HG02759 (cell line): ENCODE measurements around the gene DNASE1L2.
A peak's percentile ranks its signal among the peaks of the same experiment; 100 is the strongest.
"Not testable (repeated sequence)": the region's sequence is repeated elsewhere in the genome, so short reads cannot be mapped to it uniquely, and the experiment has no call there.

Experiments used
- ATAC-seq: cut with Tn5 transposase; IDR thresholded peaks from one replicate; pipeline ENCODE4 v1.9.1; 2021; ENCODE audit warnings: mild to moderate bottlenecking, moderate library complexity; ENCODE audit not compliant: unreplicated experiment

Gene DNASE1L2

DNA sequence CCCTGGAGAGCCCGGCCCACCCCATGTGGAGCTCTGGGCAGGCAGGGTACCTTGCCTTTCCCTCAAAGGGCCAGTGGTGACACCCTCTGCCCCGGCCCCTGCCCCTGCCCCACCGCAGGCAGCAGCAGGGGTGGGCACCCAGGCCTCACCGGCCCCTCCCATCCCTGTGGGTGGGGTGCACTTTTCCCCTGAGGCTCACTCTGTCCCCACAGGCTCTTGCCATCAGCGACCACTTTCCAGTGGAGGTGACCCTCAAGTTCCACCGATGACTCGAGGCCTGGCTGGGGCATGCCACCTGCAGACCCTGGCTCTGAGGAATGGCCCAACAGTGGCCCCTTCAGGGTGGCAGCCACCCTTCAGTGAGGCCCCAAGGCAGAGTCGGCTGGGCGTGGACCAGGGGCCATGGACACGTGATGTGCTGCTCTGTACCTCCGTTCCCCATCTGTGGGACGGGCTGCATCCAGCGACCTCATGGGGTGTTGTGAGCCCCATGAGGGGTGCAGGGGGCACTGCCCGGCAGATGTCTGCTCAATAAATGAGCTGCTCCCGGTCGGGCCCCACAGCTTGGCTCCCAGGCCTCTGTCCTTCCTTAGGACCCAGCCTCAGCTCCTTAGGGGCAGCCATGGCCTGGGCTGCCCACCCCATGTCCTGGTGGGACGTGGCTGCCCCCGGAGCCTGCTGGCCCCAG, 2.0 kb downstream of the DNASE1L2 start:
- no peak for ATAC-seq

DNA sequence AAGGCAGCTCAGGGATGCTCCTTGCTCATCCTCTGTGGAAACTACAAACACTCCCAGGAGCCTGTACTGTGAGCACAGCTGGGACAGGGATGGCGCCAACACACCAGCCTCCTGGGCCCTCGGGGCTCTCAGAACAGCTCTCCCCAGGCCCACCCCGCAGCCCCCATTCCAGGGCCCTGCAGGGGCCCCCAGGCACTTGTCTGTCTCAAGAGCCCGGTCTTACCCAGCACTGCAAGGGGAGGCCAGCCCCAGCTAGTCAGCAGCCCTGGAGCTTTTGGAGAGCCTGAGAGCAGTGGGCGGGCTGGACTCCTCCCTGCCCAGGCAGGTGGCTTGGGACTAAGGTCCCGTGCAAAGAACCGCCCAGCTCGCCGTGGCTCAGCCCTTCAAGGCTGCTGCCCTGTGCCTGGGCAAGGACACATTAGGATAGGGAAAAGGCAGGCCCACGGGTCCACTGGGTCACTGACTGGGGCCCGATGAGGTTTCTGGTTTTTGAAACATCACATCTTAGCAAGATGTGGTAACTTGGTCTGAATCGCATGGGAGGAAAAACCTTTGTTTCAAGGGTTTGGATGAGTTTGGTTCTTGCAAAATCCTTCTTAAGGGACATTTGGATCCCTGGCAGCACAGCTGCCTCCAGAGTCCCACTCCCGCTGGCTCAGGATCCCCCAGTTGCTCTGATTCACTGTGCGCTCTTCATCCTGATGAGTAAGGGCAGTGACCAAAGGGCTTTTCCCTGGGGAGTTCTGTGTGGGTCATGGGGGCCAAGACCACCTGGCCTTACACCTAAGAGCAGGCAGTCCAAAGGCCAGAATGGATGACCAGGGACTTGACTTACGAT, 2.8 kb downstream of the DNASE1L2 start:
- no peak for ATAC-seq

DNA sequence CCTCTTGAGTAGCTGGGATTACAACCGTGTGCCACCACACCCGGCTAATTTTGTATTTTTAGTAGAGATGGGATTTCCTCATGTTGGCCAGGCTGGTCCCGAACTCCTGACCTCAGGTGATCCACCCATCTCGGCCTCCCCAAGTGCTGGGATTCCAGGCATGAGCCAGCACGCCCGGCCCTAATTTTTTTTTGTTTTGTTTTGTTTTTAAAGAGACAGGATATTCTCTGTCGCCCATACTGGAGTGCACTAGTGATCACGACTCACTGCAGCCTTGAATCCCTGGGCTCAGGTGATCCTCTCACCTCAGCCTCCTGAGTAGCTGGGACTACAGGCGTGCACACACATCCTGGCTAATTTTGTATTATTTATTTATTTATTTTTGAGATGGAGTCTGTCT, 4.1 kb downstream of the DNASE1L2 start:
- not testable (repeated sequence) for ATAC-seq

DNA sequence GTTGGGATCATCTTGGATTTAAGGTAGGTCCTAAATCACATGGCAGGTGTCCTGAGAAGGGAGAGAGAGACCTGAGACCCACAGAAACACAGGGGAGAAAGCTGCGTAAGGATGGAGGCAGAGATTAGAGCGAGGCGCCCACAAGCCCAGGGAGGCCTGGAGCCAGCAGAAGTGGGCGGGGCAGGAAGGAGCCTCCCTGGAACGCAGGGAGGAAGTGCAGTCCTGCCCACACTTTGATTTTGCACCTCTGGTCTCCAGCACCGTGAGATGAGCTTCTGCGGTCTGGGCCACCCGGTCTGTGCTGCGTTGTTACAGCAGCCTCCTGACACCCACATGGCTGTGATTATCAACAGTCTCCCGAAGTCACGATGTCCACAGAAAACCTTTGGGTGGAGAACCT, 6.4 kb downstream of the DNASE1L2 start:
- ATAC-seq: no peak

DNA sequence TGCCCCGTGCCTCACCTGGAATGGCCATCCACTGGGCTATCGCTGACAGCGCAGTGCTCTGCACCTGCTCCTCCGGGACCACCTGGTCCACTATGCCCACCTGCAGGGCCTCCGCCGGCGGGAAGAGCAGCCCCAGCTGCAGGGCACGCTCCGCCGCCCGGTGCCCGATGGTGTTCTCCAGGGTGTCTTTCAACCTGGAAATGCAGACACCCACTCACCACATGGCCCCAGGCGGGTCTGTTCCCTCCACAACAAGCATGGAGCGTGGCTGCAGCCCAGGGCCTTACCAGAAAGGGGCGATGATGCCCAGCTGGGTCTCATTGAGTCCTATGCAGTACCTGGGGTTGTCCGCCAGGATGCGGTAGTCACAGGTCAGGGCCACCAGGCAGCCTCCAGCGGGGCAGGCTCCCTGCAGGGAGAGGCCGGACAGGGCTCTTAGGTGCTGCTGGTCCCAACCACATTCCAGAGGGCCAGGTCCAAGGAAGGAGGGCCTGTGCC, 6.8 kb downstream of the DNASE1L2 start:
- no peak for ATAC-seq

DNA sequence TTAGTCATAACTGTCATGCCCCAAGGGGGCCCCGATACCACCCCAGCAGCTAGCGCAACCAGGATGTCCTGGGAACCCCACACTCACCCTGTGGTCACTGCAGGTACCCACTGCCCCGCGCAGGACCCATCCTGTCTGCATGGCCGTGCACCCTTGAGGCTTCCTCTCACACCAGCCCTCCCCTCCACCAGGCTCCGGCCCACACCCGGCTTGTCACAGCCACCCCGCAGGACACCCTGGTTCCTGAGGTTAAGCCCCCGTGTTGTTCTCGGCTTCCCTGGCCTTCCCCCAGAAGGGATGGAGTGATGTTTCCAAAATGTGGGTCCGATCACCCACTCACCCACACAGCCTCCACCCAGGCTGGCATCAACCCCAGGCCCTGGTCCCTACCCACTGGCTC, 7.5 kb downstream of the DNASE1L2 start:
- ATAC-seq: no peak

DNA sequence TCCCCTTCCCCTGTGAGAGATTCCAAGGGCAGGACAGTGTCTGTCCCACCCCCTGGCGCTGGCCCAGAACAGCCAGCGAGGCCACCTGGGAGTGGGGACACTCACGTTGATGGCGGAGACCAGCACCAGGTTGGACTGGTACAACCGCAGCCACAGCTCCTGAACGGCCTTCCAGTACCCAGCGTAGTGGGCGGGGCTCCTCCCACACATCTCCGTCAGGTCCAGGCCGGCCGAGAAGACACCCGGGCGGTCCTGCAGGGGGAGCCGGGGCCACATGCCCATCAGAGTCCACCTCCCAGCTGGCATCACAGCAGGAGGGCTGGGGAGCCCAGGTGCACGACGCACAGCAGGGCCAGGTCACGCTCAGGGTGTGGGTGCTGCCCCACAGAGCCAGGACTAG, 8.1 kb downstream of the DNASE1L2 start:
- ATAC-seq: no peak

DNA sequence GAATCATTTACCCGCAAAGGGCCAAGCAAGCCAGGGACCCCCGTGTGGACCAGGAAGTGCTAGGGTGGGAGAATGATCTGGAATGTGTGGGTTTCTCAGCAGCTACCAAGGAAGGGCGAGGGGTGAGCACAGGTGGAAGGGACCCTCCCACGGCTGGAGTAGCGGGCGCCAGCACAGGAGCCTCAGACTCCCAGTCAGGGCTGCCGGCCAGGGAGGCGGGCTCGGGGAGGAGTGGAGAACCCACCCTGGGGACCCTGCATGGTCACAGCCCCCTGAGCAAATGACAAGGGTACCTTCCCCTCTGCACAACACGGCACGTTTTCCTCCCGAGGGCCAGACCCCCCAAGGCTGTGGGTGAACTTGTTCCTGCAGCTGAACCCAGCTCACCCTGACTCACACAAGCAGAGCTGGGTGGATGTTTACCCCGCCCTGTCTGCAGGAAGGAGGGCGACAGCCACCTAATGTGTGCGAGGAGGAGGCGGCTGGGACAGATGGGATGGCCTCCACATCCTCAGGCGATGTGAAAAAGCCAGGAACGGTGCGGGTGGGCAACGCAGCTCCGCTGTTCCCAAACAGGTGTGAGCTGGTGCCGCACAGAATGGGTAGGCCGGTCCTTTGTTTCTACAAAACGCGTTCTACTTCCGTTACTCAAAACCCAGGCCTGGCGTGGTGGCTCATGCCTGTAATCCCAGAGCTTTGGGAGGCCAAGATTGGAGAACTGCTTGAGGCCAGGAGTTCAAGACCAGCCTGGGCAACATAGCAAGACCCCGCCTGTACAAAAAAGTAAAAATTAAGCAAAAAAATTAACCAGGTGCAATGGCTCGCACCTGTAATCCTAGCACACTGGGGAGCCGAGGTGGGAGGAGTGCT, 8.9 kb downstream of the DNASE1L2 start:
- ATAC-seq: no peak

DNA sequence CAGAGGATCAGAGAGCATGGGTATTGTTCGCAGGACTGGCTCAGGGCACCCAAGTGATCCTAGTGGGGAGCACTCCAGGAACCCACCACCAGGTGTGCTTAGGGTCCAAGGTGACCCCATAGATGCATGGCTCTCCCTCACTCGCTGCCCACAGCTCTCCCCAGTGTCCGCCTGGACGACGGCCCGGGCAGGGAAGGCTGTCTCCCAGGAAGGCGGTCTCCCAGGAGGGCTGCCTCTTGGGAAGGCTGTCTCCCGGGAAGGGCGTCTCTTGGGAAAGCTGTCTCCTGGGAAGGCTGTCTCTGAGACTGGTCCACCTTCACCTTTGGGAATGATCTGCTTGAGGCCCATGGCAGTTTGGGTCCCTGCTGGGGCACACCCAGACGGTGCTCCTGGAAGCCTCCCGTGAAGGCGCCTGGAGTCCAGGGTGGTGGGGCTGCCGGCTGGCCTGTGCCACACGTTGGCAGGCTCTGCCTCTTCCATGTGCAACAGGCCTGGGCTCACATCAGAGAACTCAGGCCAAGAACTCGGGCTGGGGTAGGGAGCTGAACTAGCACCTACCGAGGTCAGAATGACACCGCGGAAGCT, 10.1 kb downstream of the DNASE1L2 start:
- ATAC-seq: no peak

DNA sequence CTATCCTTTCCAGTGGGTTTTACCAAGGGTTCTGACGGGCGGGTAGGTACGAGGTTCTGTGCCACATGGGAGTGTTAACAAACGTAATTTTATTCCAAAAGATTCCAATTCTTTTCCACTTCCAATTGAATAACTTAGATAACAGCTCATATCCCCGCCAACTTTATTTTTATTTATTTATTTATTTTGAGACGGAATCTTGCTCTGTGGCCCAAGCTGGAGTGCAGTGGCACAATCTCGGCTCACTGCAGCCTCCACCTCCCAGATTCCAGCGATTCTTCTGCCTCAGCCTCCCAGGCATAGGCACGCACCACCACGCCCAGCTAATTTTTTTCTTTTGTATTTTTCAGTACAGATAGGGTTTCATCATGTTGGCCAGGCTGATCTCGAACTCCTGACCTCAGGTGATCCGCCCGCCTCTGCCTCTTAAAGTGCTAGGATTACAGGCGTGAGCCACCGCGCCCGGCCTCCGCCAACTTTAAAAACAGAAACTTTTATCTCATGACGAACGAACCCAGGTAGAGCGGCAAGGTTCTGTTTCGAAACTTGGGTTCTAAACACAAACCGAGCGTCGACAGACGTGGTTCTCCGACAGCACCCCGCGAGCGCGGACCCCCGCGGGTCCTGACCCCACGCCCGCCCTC, 14.5 kb downstream of the DNASE1L2 start:
- ATAC-seq: no peak

DNA sequence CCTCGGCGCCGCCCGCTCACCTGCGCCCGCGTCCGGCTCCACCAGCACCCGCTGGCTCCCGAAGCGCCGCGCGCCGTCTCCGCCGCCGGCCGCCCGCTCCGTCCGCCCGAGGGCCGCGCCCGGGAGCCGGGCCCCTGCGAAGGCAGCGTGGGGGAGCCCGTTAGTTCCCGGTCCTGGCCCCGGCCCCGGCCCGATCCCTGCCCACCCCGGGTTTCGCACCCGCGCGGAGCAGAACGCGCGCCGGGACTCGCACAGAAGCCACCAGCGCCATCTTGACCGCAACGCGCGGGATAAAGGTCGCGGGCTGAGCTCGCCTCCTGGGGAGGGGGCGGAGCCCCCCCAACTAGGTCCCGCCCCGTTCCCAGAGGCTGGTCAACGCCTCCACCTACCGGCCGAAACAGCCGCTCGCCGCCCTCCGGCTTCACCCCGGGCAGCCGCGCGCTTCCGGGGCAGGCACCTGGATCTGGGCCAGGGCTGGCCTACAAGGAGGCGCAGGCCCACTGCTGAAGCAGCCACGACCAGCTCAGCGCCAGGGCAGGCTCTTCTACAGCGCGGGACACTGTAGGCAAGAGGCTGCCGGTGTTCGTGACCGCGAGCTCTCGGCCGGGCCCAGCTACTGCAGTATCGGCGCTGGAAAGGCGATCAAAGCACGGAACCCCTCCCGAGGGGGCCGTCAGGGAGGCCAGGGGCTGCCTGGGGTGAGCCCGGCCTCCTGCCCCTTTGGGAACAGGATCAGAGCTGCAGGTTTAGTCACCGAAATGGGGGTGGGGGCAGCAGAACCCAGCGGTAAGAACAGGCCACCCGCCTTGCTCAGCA, 15.3 kb downstream of the DNASE1L2 start, which contains the start of gene ECI1:
TSS of gene ECI1 (minus strand) at position 292 of the 816 bp plus-strand sequence. CDS start at position 271, 21 bp downstream.
- ATAC-seq: peak; percentile 91

DNA sequence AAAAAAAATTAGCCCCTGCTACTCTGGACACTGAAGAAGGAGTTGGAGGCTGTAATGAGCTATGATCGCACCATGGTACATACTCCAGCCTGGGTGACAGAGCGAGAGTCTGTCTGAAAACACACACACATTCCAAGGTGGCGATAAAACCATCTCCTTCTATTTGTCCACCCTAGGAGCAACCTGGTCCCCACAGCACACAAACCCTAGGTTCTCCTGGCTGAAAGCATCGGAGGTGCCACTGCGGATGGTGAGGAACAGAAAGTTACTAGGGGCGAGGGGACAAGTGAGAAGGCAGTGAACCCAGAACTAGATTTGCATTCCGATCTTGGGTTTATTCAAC, 16.5 kb downstream of the DNASE1L2 start:
- ATAC-seq: no peak

DNA sequence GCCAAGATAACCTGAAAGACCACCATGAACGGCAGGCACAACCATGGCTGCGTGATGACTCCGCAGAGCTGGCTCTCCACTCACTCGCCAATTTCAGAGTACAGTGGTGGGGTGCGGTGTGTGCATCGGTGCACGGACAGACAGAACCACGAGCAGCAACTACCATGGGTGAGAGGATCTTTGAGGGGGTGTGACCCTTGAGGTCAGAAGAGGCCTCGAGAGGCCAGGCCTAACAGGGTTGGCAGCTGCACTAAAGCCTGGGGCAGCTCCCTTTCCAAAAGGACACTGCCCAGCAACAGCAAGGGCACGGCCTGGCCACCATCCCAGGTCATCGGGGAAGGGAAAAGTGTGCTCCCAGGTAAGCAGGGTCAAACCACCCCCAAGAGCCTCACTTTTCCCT, 17.0 kb downstream of the DNASE1L2 start:
- no peak for ATAC-seq

DNA sequence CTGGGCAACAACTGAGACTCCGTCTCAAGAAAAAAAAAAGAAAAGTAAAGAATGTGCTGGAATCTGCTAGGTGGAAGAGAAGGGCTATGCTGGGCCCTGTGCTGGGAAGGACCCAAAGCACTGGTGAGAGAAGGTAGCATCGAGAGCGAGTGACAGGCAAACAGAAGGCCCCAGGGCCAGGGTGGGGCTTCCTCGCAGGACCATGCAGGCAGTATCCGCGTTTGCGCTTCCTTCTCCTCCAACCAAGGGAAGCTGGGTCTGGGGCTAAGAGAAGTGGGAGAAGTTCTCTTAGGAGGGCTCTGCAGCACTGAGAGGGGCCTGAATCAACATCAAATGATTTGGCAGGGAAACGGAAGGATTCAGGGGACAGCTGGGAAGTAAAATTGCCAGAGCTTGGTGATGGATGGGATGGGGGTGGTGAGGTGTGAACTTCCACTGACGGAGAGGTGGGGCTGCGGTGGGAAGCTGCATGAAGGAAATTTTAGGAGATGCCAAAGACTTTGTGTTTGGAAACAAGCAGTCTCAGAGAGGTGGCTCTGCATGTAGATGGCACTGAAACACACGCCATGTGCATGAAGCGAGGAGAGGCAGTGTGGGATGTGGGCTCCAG, 20.4 kb downstream of the DNASE1L2 start:
- no peak for ATAC-seq

DNA sequence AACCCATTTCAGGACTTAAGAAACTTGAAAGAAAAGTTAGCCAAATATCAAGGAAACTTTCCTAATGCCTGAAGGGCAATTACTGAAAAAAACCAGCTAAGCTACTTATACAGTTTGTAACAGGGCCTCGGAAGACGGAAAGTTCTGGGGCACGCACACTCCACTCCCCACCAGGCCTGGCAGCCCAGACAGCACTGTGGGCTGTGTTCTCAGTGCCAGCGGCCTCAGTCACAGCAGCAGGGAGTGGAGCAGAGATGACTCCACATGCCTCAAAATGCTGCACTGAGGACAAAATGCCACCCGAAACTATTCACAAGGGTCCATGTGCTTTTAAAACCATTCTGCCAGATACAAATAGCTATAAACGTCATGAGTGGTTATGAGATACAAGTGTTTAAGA, 21.5 kb downstream of the DNASE1L2 start:
- no peak for ATAC-seq

DNA sequence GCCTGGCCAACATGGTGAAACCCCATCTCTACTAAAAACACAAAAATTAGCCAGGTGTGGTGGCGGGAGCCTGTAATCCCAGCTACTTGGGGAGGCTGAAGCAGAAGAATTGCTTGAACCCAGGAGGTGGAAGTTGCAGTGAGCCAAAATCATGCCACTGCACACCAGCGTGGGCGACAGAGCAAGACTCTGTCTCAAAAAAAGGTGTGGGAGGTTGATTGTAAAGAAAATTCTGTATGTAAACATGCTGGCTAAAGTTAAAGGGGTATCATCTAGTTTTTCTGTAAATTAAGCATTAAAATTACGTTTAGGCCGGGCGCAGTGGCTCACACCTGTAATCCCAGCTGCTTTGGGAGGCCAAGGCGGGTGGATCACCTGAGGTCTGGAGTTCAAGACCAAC, 22.3 kb downstream of the DNASE1L2 start:
- not testable (repeated sequence) for ATAC-seq

DNA sequence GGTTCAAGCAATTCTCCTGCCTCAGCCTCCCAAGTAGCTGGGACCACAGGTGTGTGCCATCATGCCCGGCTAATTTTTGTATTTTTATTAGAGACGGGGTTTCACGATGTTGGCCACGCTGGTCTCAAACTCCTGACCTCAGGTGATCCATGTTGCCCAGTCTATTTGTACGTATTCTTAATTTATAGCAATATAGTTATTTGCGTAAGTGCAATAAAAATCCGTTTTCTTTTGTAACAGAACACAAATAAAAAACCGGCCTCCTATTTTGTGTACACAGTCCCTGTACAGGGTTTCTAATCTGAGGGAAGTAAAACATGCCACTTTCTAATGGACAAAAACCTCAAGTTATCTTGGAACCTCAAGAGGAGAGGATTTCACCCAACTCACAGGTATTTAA, 24.0 kb downstream of the DNASE1L2 start:
- ATAC-seq: no peak

DNA sequence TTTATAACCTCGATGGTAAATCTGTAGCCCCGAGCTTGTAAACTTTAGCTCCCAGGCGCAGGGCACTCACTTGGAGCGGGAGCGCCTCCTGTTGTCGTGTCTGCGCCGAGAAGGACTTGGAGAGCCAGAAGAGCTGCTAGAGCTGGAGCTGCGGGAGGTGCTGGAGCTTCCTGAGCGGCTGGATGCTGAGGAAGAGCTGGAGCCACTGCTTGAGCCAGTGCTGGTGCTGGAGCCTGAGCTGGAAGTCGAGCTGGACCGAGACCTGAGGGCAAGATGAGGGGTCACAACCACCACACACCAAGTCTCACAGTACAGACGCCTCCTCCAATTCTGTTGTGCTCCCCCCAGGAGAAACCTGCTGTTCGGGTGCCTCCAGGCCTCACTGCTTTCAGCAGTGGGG, 26.8 kb downstream of the DNASE1L2 start:
- not testable (repeated sequence) for ATAC-seq

DNA sequence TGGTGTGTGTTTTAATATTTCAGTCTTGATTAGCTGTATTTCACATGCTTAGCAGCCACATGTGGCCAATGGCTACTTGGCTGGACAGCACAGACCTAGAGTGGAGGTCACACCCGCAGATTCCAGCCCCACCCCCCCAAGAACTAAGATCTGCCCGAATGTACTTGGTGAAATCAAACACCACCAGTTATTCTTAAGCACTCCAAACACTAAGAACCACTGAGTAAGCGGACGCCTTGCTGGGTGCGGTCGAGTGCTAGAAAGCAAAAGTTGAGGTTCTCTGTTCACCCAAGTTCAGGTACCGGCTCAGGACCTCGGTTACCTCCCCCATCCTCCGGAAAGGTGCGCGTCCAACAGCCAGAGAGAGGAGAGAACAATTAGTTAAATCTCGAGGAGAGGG, 30.6 kb downstream of the DNASE1L2 start:
- ATAC-seq: not testable (repeated sequence)
